ENCODE results near the gene IFT122. TPM values are rescaled to one million over a fixed set of nuclear protein-coding genes. Genes with fewer than 3 reads are reported as not detected.
"Not testable (repeated sequence)": the region's sequence is repeated elsewhere in the genome, so short reads cannot be mapped to it uniquely, and the experiment has no call there.

IFT122 gene
- total and polyA plus RNA-seq, 2 experiments from 2014 or later = 10.2 to 38.8 TPM

DNA sequence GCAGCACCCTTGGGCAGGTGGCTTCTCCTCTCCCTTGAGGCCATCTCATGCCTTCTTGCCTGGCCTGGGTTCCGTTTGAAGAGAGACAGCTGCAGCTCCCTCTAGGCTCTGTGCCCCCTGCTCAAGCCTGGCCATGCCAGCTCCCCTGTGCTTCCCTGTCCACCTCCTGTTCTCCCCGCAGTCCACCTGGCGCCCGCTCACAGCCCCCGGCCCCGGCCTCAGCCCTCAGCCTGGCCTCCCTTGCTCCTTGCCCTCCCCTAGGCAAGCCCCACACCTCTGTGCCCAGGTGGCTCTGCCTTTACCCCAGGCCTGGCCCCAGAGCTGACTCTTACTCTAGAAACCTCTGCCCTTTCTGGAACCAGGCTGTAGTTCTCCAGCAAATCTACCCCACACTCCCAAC is 74.5 kb downstream of the IFT122 start:
- Histone ChIP-seq H4K20me1 (replicated peaks; ENCODE audit: insufficient read depth) (no peaks in the 10 kb centered on the region), H3K4me1 (ENCODE audit: insufficient read depth) (no peaks in the 10 kb centered on the region), H3K27me3 (ENCODE audit: insufficient read depth) (no peaks in the 10 kb centered on the region), H3K9me2 (ENCODE audit: insufficient read depth) (no peaks in the 10 kb centered on the region), H3K4me2 (no peak overlapping the region), H3K79me2 (replicated peaks; ENCODE audit: insufficient read depth) (no peaks in the 10 kb centered on the region), H2AFZ (no peak overlapping the region), H3K27ac (ENCODE audit: low read depth) (no peak overlapping the region), H3K4me3 (no peak overlapping the region), H3F3A (replicated peaks; ENCODE audit: low read depth) (no peaks in the 10 kb centered on the region), H3K36me3 (ENCODE audit: insufficient read depth) (no peaks in the 10 kb centered on the region)
- ATAC-seq (no peak), DNase-seq (ENCODE audit: low spot score) (no peak)
- Mint-ChIP-seq H3K27ac (no peak overlapping the region), H3K27me3 (ENCODE audit: insufficient read depth, low read depth, poor library complexity) (peaks cover 14% of the 10 kb centered on the region), H3K4me1 (0 out of 3 replicates have a peak, but pooled peaks cover 2% of the 10 kb centered on the region), H3K9me3 (no peaks in the 10 kb centered on the region; the same call in 2 of the 3 replicates), H3K4me3 (no peak overlapping the region), H3K36me3 (ENCODE audit: low read depth) (peaks cover 21% of the 10 kb centered on the region)
- TF ChIP-seq, protein P1, sequence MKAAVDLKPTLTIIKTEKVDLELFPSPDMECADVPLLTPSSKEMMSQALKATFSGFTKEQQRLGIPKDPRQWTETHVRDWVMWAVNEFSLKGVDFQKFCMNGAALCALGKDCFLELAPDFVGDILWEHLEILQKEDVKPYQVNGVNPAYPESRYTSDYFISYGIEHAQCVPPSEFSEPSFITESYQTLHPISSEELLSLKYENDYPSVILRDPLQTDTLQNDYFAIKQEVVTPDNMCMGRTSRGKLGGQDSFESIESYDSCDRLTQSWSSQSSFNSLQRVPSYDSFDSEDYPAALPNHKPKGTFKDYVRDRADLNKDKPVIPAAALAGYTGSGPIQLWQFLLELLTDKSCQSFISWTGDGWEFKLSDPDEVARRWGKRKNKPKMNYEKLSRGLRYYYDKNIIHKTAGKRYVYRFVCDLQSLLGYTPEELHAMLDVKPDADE (IDR thresholded peaks at IDR 0.05) = no peak
- TF ChIP-seq CREB1 (CRISPR knock-in tag; IDR thresholded peaks at IDR 0.05; ENCODE audit: low read depth) (no peak), ZNF114 (CRISPR knock-in tag; IDR thresholded peaks at IDR 0.05) (no peak)
- TF ChIP-seq, protein P2, sequence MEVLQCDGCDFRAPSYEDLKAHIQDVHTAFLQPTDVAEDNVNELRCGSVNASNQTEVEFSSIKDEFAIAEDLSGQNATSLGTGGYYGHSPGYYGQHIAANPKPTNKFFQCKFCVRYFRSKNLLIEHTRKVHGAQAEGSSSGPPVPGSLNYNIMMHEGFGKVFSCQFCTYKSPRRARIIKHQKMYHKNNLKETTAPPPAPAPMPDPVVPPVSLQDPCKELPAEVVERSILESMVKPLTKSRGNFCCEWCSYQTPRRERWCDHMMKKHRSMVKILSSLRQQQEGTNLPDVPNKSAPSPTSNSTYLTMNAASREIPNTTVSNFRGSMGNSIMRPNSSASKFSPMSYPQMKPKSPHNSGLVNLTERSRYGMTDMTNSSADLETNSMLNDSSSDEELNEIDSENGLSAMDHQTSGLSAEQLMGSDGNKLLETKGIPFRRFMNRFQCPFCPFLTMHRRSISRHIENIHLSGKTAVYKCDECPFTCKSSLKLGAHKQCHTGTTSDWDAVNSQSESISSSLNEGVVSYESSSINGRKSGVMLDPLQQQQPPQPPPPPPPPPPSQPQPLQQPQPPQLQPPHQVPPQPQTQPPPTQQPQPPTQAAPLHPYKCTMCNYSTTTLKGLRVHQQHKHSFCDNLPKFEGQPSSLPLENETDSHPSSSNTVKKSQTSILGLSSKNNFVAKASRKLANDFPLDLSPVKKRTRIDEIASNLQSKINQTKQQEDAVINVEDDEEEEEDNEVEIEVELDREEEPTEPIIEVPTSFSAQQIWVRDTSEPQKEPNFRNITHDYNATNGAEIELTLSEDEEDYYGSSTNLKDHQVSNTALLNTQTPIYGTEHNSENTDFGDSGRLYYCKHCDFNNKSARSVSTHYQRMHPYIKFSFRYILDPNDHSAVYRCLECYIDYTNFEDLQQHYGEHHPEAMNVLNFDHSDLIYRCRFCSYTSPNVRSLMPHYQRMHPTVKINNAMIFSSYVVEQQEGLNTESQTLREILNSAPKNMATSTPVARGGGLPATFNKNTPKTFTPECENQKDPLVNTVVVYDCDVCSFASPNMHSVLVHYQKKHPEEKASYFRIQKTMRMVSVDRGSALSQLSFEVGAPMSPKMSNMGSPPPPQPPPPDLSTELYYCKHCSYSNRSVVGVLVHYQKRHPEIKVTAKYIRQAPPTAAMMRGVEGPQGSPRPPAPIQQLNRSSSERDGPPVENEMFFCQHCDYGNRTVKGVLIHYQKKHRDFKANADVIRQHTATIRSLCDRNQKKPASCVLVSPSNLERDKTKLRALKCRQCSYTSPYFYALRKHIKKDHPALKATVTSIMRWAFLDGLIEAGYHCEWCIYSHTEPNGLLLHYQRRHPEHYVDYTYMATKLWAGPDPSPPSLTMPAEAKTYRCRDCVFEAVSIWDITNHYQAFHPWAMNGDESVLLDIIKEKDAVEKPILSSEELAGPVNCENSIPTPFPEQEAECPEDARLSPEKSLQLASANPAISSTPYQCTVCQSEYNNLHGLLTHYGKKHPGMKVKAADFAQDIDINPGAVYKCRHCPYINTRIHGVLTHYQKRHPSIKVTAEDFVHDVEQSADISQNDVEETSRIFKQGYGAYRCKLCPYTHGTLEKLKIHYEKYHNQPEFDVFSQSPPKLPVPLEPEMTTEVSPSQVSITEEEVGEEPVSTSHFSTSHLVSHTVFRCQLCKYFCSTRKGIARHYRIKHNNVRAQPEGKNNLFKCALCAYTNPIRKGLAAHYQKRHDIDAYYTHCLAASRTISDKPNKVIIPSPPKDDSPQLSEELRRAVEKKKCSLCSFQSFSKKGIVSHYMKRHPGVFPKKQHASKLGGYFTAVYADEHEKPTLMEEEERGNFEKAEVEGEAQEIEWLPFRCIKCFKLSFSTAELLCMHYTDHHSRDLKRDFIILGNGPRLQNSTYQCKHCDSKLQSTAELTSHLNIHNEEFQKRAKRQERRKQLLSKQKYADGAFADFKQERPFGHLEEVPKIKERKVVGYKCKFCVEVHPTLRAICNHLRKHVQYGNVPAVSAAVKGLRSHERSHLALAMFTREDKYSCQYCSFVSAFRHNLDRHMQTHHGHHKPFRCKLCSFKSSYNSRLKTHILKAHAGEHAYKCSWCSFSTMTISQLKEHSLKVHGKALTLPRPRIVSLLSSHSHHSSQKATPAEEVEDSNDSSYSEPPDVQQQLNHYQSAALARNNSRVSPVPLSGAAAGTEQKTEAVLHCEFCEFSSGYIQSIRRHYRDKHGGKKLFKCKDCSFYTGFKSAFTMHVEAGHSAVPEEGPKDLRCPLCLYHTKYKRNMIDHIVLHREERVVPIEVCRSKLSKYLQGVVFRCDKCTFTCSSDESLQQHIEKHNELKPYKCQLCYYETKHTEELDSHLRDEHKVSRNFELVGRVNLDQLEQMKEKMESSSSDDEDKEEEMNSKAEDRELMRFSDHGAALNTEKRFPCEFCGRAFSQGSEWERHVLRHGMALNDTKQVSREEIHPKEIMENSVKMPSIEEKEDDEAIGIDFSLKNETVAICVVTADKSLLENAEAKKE (CRISPR knock-in tag; IDR thresholded peaks at IDR 0.05) = no peak

DNA sequence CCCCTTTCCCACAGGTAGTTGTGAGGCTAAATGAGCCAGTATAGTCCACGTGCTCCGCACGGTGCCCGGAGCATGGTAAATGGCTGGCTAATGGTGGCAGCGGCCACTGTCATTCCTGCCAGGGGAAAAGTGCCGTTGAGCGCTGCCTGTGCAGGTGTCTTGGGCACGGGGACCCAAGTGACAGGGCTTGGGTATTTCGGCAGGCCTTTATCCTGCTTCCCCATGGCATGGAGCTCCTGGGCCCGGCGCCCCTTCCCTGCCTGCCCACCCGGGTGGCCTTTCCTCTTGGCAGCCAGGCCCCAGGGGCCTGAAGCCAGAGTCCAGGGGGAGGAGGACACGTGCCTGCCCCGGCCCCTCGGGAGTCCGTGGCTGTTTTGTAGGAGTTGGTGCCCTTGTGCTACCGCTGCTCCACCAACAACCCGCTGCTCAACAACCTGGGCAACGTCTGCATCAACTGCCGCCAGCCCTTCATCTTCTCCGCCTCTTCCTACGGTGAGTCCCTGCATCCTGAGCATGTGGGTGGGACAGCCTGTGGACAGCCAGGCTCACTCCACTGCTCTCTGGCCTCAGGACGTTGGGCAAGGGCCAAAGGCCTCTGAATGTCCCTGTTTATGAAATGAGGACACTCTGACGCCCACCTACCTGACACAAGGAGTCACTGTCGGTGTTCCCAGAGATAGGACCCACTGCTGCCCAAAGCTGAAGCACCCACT is 75.2 kb downstream of the IFT122 start:
- peaks cover 14% of the 10 kb centered on the region for H3K27me3 Mint-ChIP-seq (ENCODE audit: insufficient read depth, low read depth, poor library complexity)
- not testable (repeated sequence) for ATAC-seq; H3F3A ChIP-seq (replicated peaks; ENCODE audit: low read depth)

DNA sequence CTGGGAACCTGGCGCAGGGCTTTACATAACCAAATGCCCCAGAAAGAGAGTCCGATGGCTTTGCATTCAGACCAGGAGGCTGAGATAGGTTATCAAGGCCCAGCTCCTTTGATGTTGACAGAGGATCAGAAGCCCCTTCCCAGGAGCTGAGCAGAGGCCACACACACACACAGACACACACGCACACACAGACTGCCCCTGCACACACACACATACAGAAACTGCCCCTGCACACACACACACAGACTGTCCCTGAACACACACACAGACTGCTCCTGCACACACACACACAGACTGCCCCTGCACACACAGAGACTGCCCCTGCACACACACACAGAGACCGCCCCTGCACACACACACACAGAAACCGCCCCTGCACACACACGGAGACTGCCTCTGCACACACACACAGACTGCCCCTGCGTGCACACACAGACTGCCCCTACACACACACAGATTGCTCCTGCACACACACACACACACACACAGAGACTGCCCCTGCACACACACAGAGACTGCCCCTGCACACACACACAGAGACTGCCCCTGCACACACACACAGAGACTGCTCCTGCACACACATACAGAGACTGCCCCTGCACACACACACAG is 75.9 kb downstream of the IFT122 start:
- not testable (repeated sequence) for H3K36me3 ChIP-seq (ENCODE audit: insufficient read depth); DNase-seq (ENCODE audit: low spot score); ATAC-seq; H3K4me2 ChIP-seq; H3K4me3 Mint-ChIP-seq; H3K9me2 ChIP-seq (ENCODE audit: insufficient read depth); H3K4me1 ChIP-seq (ENCODE audit: insufficient read depth); H3K79me2 ChIP-seq (replicated peaks; ENCODE audit: insufficient read depth); H3K4me1 Mint-ChIP-seq; H4K20me1 ChIP-seq (replicated peaks; ENCODE audit: insufficient read depth); H2AFZ ChIP-seq; H3K4me3 ChIP-seq; H3K9me3 Mint-ChIP-seq; H3F3A ChIP-seq (replicated peaks; ENCODE audit: low read depth); H3K27ac ChIP-seq (ENCODE audit: low read depth); H3K27me3 ChIP-seq (ENCODE audit: insufficient read depth)
- Mint-ChIP-seq H3K27ac (peak overlapping the region; percentile 63; the same call in 1 of the 2 replicates), H3K27me3 (ENCODE audit: insufficient read depth, low read depth, poor library complexity) (peaks cover 11% of the 10 kb centered on the region), H3K36me3 (ENCODE audit: low read depth) (peaks cover 21% of the 10 kb centered on the region)

More for the DNA sequence above, 75.2 kb downstream of the IFT122 start:
- H3K27ac ChIP-seq (ENCODE audit: low read depth); H3K4me1 Mint-ChIP-seq; H3K36me3 ChIP-seq (ENCODE audit: insufficient read depth); H2AFZ ChIP-seq; H3K9me3 Mint-ChIP-seq; H3K27me3 ChIP-seq (ENCODE audit: insufficient read depth); H3K4me3 Mint-ChIP-seq; H3K9me2 ChIP-seq (ENCODE audit: insufficient read depth); H3K79me2 ChIP-seq (replicated peaks; ENCODE audit: insufficient read depth); H3K27ac Mint-ChIP-seq; H3K4me3 ChIP-seq; DNase-seq (ENCODE audit: low spot score); H4K20me1 ChIP-seq (replicated peaks; ENCODE audit: insufficient read depth); H3K4me1 ChIP-seq (ENCODE audit: insufficient read depth); H3K4me2 ChIP-seq: not testable (repeated sequence)
- peaks cover 21% of the 10 kb centered on the region for H3K36me3 Mint-ChIP-seq (ENCODE audit: low read depth)
